ENCODE results near the gene EOLA2. TPM values are rescaled to one million over a fixed set of nuclear protein-coding genes. Genes with fewer than 3 reads are reported as not detected.
"Not testable (repeated sequence)": the region's sequence is repeated elsewhere in the genome, so short reads cannot be mapped to it uniquely, and the experiment has no call there.

The EOLA2 gene
- polyA plus RNA-seq, 2 of the 4 experiments (the other 2 are of a cell fraction) = 34.5 to 60.9 TPM

GRCh38 chrX:149927964-149928258, 10.4 kb downstream of the EOLA2 start:
- H3K4me3 ChIP-seq; CTCF ChIA-PET; ATAC-seq; H3K9me3 ChIP-seq; DNase-seq (ENCODE audit: low read depth in 1 of 2, low spot score in 1 of 2); H3K4me2 ChIP-seq; POLR2A ChIA-PET; H3K27ac ChIP-seq; H3K4me1 ChIP-seq: not testable (repeated sequence)
- WGBS (ENCODE audit: missing lambda C conversion rate) = no CpG with 5 or more reads among the region's 1 CpG
- peak; percentile 96 for FAIRE-seq

- FAIRE-seq = peak; percentile 49
- POLR2A ChIA-PET; DNase-seq (ENCODE audit: low read depth in 1 of 2, low spot score in 1 of 2); CTCF ChIA-PET; ATAC-seq; H3K4me1 ChIP-seq; H3K4me3 ChIP-seq; H3K27ac ChIP-seq; H3K4me2 ChIP-seq; H3K9me3 ChIP-seq: not testable (repeated sequence)
- WGBS (ENCODE audit: missing lambda C conversion rate) = 100% methylated on average over 1 of the region's 8 CpGs
Observed at GRCh38 chrX:149927245-149927963, 10.9 kb downstream of the EOLA2 start.

GRCh38 chrX:149924434-149924833, 13.9 kb downstream of the EOLA2 start:
- POLR2A ChIA-PET; H3K9me3 ChIP-seq; H3K4me1 ChIP-seq; ATAC-seq; DNase-seq (ENCODE audit: low read depth in 1 of 2, low spot score in 1 of 2); H3K4me3 ChIP-seq; H3K4me2 ChIP-seq; H3K27ac ChIP-seq; CTCF ChIA-PET: not testable (repeated sequence)
- no CpG with 5 or more reads among the region's 5 CpGs for WGBS (ENCODE audit: missing lambda C conversion rate)
- peak; percentile 98 for FAIRE-seq

- CTCF ChIA-PET; H3K4me2 ChIP-seq; DNase-seq (ENCODE audit: low read depth in 1 of 2, low spot score in 1 of 2); POLR2A ChIA-PET; H3K4me3 ChIP-seq; H3K4me1 ChIP-seq; H3K27ac ChIP-seq; H3K9me3 ChIP-seq; FAIRE-seq; ATAC-seq: not testable (repeated sequence)
- WGBS (ENCODE audit: missing lambda C conversion rate) = no CpG with 5 or more reads among the region's 4 CpGs
Observed at GRCh38 chrX:149923836-149924235, 14.5 kb downstream of the EOLA2 start.

GRCh38 chrX:149916745-149917392, 21.4 kb downstream of the EOLA2 start:
- CTCF ChIA-PET = interaction anchor here (0.8 kb wide), 1 partner anchor 22 kb away, joined by 3 read pairs; the partner anchor contains the start of gene EOLA2
- DNase-seq (ENCODE audit: low read depth in 1 of 2, low spot score in 1 of 2) (no peak), FAIRE-seq (peak; percentile 97), ATAC-seq (no peak)
- no peaks in the 10 kb centered on the region for H3K4me1 ChIP-seq
- H3K27ac ChIP-seq = no peak overlapping the region
- 73% methylated on average over 3 of the region's 3 CpGs for WGBS (ENCODE audit: missing lambda C conversion rate)
- TF ChIP-seq MAZ (IDR thresholded peaks at IDR 0.05; ENCODE audit: borderline replicate concordance, low read depth, low read length) = no peak
- no peak for TF ChIP-seq EP300 (IDR thresholded peaks at IDR 0.05)
- TF ChIP-seq EHMT2 (IDR thresholded peaks at IDR 0.05; ENCODE audit: low read depth) = no peak
- TF ChIP-seq CBX2 (IDR thresholded peaks at IDR 0.05; ENCODE audit: borderline replicate concordance, low read depth) = no peak
- TF ChIP-seq CEBPB (IDR thresholded peaks at IDR 0.05) = no peak
- TF ChIP-seq MAX (IDR thresholded peaks at IDR 0.05) = no peak
- no peak for TF ChIP-seq CHD4 (IDR thresholded peaks at IDR 0.05; ENCODE audit: borderline replicate concordance)
- TF ChIP-seq MYC (IDR thresholded peaks at IDR 0.05; ENCODE audit: borderline replicate concordance, low read length) = no peak
- no peak for TF ChIP-seq RFX5 (IDR thresholded peaks at IDR 0.05)
- no peak overlapping the region for H3K4me2 ChIP-seq
- H3K9me3 ChIP-seq = no peaks in the 10 kb centered on the region
- no peak overlapping the region for H3K4me3 ChIP-seq
- POLR2A ChIA-PET = no interaction called here

- Histone ChIP-seq H3K27ac (no peak overlapping the region), H3K4me1 (no peaks in the 10 kb centered on the region), H3K4me2 (no peak overlapping the region), H3K4me3 (no peak overlapping the region), H3K9me3 (no peaks in the 10 kb centered on the region)
- FAIRE-seq (no peak), DNase-seq (ENCODE audit: low read depth in 1 of 2, low spot score in 1 of 2) (no peak), ATAC-seq (no peak)
- no peak for TF ChIP-seq HDAC2 (IDR thresholded peaks at IDR 0.05)
- no peak for TF ChIP-seq USF2 (IDR thresholded peaks at IDR 0.05)
- no peak for TF ChIP-seq POLR2A (IDR thresholded peaks at IDR 0.05; ENCODE audit: low read length)
- TF ChIP-seq MYC (IDR thresholded peaks at IDR 0.05; ENCODE audit: borderline replicate concordance, low read length) = no peak
- no peak for TF ChIP-seq PBX3 (IDR thresholded peaks at IDR 0.05)
- TF ChIP-seq NPAS2 (CRISPR knock-in tag; IDR thresholded peaks at IDR 0.05; ENCODE audit: borderline replicate concordance) = no peak
- no peak for TF ChIP-seq NR3C1 (IDR thresholded peaks at IDR 0.05)
- TF ChIP-seq EP300 (IDR thresholded peaks at IDR 0.05) = no peak
- 88% methylated on average over 9 of the region's 9 CpGs for WGBS (ENCODE audit: missing lambda C conversion rate)
- POLR2A ChIA-PET = no interaction called here
- CTCF ChIA-PET = no interaction called here
Observed at GRCh38 chrX:149910178-149910695, 28.1 kb downstream of the EOLA2 start.
